CD4-positive, alpha-beta memory T cell (primary cell): ENCODE data around the gene BMI1. TPM values are rescaled to one million over a fixed set of nuclear protein-coding genes. Genes with fewer than 3 reads are reported as not detected.

Experiments
- CTCF ChIA-PET: fragments of 350-600 bp; sonication (Branson Sonifier 250); formaldehyde crosslinking; loops from one replicate; lab custom pipeline; 2021; ENCODE audit warnings: inconsistent platforms; ENCODE audit not compliant: partially characterized antibody; lab: Charles Lee
- POLR2A ChIA-PET: fragments of 350-600 bp; sonication (Branson Sonifier 250); formaldehyde crosslinking; loops from one replicate; lab custom pipeline; 2021; ENCODE audit not compliant: partially characterized antibody; lab: Charles Lee
- DNase-seq, 5 donors: peaks; one replicate each; pipeline versions ENCODE4 v3.0.0 to v3.0.0-alpha.2; 2020 to 2022; ENCODE audit warnings: mixed read lengths in 1 of 5
- H3K27ac ChIP-seq: one replicate; pipeline ENCODE4 v1.7.0; 2013; ENCODE audit warnings: low read depth, low read length
- H3K27me3 ChIP-seq: 2 replicates; pipeline ENCODE4 v1.7.0; 2013; ENCODE audit warnings: mild to moderate bottlenecking, low read length, moderate library complexity; ENCODE audit not compliant: insufficient read depth
- H3K36me3 ChIP-seq: 2 replicates; pipeline ENCODE4 v1.7.0; 2013; ENCODE audit warnings: mild to moderate bottlenecking, low read length, moderate library complexity; ENCODE audit not compliant: insufficient read depth
- H3K4me1 ChIP-seq: 2 replicates; pipeline ENCODE4 v1.7.0; 2013; ENCODE audit warnings: mild to moderate bottlenecking, low read length, moderate library complexity; ENCODE audit not compliant: insufficient read depth
- H3K4me3 ChIP-seq, 2 donors: one replicate each; pipeline ENCODE4 v1.7.0; 2013; ENCODE audit warnings: low read length in 2 of 2, mild to moderate bottlenecking in 1 of 2
- H3K9me3 ChIP-seq, 2 donors: one replicate each; pipeline ENCODE4 v1.7.0; 2013; ENCODE audit warnings: low read length in 2 of 2, control low read depth in 1 of 2; ENCODE audit not compliant: control insufficient read depth in 1 of 2
- H3K27ac Mint-ChIP-seq, 7 donors: one replicate each; pipeline ENCODE4 v1.8.0; 2020 to 2021; ENCODE audit warnings: mixed read lengths in 7 of 7, mild to moderate bottlenecking in 6 of 7, inconsistent platforms in 3 of 7, moderate library complexity in 3 of 7
- H3K27me3 Mint-ChIP-seq, 2 donors: one replicate each; pipeline ENCODE4 v1.8.0; 2020 to 2021; ENCODE audit warnings: mixed read lengths in 2 of 2
- H3K36me3 Mint-ChIP-seq, 2 donors: one replicate each; pipeline ENCODE4 v1.8.0; 2020 to 2021; ENCODE audit warnings: mixed read lengths in 2 of 2, inconsistent platforms in 1 of 2, mild to moderate bottlenecking in 1 of 2
- H3K4me1 Mint-ChIP-seq, 4 donors: one replicate each; pipeline ENCODE4 v1.8.0; 2020 to 2021; ENCODE audit warnings: mixed read lengths in 4 of 4, mild to moderate bottlenecking in 1 of 4
- H3K4me3 Mint-ChIP-seq, 8 donors: one replicate each; pipeline ENCODE4 v1.8.0; 2020 to 2021; ENCODE audit warnings: mixed read lengths in 8 of 8, mild to moderate bottlenecking in 7 of 8, moderate library complexity in 6 of 8, inconsistent platforms in 3 of 8
- H3K9me3 Mint-ChIP-seq, 8 donors: one replicate each; pipeline ENCODE4 v1.8.0; 2020 to 2021; ENCODE audit warnings: mixed read lengths in 8 of 8, mild to moderate bottlenecking in 5 of 8, inconsistent platforms in 3 of 8, moderate library complexity in 1 of 8
- intact Hi-C: fragments of 100-400 bp; cut with micrococcal nuclease; formaldehyde crosslinking; loops from one replicate; pipeline ENCODE4 v1.15.1; 2023
- polyA plus RNA-seq, 2 donors: library from polyadenylated mRNA; unstranded; fragments of 300-500 nt; fragmentation: Illumina TruSeq; gene quantifications; one replicate each; pipeline ENCODE4 v1.2.3, GENCODE V29; 2021
- total RNA-seq, 2 experiments: library from RNA; stranded (reverse); gene quantifications; one replicate each; pipeline ENCODE4 v1.2.3, GENCODE V29; 2021

Gene BMI1
- total RNA-seq (100 to 1,000 TPM in 1 of 2 experiments, 10 to 100 TPM in 1; 99.0 to 108 TPM), polyA plus RNA-seq (10 to 100 TPM; 40.5 to 54.5 TPM)

DNA sequence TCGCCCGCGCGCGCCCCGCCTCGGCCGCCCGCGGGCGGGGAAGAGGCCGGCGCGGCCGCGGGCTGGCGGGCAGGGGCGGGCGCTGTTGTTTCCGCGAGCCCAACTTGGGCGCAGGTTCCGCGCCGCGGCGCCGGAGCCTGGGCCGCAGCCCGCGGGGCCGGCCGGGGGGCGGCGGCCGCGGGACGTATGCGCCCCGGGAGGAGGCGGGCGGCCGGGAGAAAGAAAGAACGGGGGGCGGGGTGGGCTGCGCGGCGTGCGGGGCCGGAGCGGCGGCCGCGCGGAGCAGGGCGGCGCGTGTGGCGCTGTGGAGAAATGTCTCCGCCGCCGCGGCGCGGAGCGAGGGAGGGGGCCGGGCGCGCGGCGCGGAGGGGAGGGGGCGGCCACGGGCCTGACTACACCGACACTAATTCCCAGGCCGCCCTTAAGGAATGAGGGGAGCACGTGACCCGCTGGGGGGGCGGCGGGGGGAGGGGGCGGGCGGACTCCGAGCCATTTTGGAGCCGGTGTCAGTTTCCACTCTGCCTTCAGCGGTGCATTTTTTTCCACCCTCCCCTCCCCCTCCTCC, at the start of gene BMI1:
Gene BMI1, plus strand, starts transcription at position 509 of the 565 bp plus-strand sequence. CDS start 5,351 bp downstream, outside the sequence.
- ChIA-PET CTCF (interaction anchor here (1.0 kb wide), 1 partner anchor 56 kb away, joined by 3 read pairs; no protein-coding TSS in a partner anchor), POLR2A (interaction anchor here (1.0 to 4.8 kb wide), 7 partner anchors 12 to 825 kb away, joined by 3 to 53 read pairs (median 6); no protein-coding TSS in a partner anchor)
- Mint-ChIP-seq H3K27ac (peak within 1 kb of the TSS; percentile 90 to 97 (median 95)), H3K4me3 (peak within 1 kb of the TSS; percentile 89 to 95 (median 92)), H3K9me3 (no peaks in the 10 kb centered on the region), H3K4me1 (peaks cover 39 to 73% (median 53%) of the 10 kb centered on the region in 4 donors), H3K27me3 (peaks cover 10 to 17% of the 10 kb centered on the region in 2 donors), H3K36me3 (peaks cover 0 to 20% of the 10 kb centered on the region in 2 donors)
- Histone ChIP-seq H3K9me3 (no peaks in the 10 kb centered on the region), H3K27me3 (no peaks in the 10 kb centered on the region), H3K4me1 (peaks cover 62% of the 10 kb centered on the region), H3K36me3 (no peaks in the 10 kb centered on the region), H3K27ac (peak within 1 kb of the TSS; percentile 62), H3K4me3 (peak within 1 kb of the TSS; percentile 15 to 54)
- peak; percentile 67 to 77 (median 72) for DNase-seq
- intact Hi-C loops = loop anchor here (1.0 to 5.0 kb wide), 6 partner anchors 20 to 1117 kb away; partner anchors contain the start of gene OTUD1

DNA sequence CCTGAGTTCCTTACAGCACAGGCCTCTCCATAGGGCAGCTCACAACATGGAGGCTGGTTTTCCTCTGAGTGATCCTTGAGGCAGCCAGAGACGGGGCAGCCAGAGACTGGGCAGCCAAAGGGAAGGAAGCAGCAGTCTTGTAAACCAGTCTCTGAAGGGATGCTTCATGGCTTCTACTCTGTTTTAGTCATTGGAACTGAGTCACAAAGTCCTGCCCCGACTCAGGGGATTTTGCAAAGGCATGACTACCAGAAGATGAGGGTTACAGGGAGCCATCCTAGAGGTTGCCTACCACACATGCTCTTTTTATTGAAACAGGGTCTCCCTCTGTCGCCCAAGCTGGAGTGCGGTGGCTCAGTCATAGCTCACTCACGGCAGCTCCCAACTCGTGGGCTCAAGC, 49.1 kb upstream of the BMI1 start:
- H3K4me3 ChIP-seq = no peak overlapping the region
- Mint-ChIP-seq H3K4me1 (no peaks in the 10 kb centered on the region), H3K4me3 (no peak overlapping the region), H3K36me3 (no peaks in the 10 kb centered on the region), H3K27me3 (peaks cover 3 to 9% of the 10 kb centered on the region in 2 donors), H3K27ac (no peak overlapping the region), H3K9me3 (no peaks in the 10 kb centered on the region)
- no peaks in the 10 kb centered on the region for H3K36me3 ChIP-seq
- DNase-seq = no peak
- no peaks in the 10 kb centered on the region for H3K4me1 ChIP-seq
- intact Hi-C loops = no loop called here
- ChIA-PET CTCF (interaction anchor here (1.0 kb wide), 1 partner anchor 262 kb away, joined by 3 read pairs; no protein-coding TSS in a partner anchor), POLR2A (no interaction called here)
- H3K27me3 ChIP-seq = no peaks in the 10 kb centered on the region
- no peaks in the 10 kb centered on the region for H3K9me3 ChIP-seq
- H3K27ac ChIP-seq = no peak overlapping the region

DNA sequence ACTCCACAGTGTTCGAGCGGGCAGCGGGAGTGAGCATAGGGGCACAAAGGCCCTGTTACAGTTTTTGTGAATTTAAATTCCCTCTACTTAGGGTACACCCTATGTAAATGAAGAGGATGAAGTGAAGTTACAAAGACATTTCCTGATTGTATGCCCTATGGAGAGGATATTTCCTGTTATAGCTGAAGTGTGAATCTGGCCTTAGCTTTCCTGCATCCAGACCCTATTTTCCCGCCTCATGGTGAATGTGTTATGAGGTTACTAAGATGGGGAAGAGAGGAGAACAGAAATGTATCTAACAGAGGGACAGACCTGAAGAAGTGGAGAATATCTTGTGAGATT, 42.5 kb upstream of the BMI1 start:
- no peaks in the 10 kb centered on the region for H3K9me3 Mint-ChIP-seq
- ChIA-PET CTCF (interaction anchor here (1.0 kb wide), 1 partner anchor 8 kb away, joined by 3 read pairs; no protein-coding TSS in a partner anchor), POLR2A (no interaction called here)
- no peak for DNase-seq
- H3K4me1 Mint-ChIP-seq = no peaks in the 10 kb centered on the region
- Histone ChIP-seq H3K4me1 (no peaks in the 10 kb centered on the region), H3K36me3 (no peaks in the 10 kb centered on the region), H3K9me3 (no peaks in the 10 kb centered on the region), H3K4me3 (no peak overlapping the region), H3K27ac (no peak overlapping the region), H3K27me3 (no peaks in the 10 kb centered on the region)
- H3K27me3 Mint-ChIP-seq = peaks cover 5 to 10% of the 10 kb centered on the region in 2 donors
- H3K27ac Mint-ChIP-seq = peak overlapping the region in 1 of 7 donors; percentile 32
- H3K36me3 Mint-ChIP-seq = no peaks in the 10 kb centered on the region
- intact Hi-C loops = no loop called here
- H3K4me3 Mint-ChIP-seq = peak overlapping the region in 1 of 8 donors; percentile 75

DNA sequence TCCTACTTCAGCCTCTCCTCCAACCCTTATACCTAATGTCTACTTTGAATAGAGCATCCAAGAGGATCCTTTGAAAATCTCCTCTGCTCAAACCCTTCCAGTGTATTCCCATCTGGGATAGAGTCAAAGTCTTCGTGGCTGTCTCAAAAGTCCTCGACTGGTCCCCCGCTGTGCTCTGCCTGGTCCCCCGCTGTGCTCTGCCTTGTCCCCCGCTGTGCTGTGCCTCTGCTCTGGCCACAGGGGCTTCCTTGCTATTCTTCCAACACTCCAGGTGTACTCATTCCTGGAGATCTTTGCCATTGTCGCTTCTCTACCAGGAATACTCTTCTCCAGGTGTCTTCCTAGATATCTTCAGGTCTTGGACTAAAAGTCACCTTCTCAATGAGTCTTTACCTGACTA, 40.8 kb upstream of the BMI1 start:
- H3K9me3 Mint-ChIP-seq = no peaks in the 10 kb centered on the region
- no peak overlapping the region for H3K4me3 ChIP-seq
- ChIA-PET POLR2A (no interaction called here), CTCF (no interaction called here)
- H3K36me3 Mint-ChIP-seq = no peaks in the 10 kb centered on the region
- H3K4me3 Mint-ChIP-seq = no peak overlapping the region
- H3K27ac ChIP-seq = no peak overlapping the region
- H3K27ac Mint-ChIP-seq = no peak overlapping the region
- DNase-seq = no peak
- H3K27me3 ChIP-seq = no peaks in the 10 kb centered on the region
- no peaks in the 10 kb centered on the region for H3K9me3 ChIP-seq
- H3K4me1 Mint-ChIP-seq = no peaks in the 10 kb centered on the region
- peaks cover 6 to 10% of the 10 kb centered on the region in 2 donors for H3K27me3 Mint-ChIP-seq
- intact Hi-C loops = no loop called here
- no peaks in the 10 kb centered on the region for H3K36me3 ChIP-seq
- no peaks in the 10 kb centered on the region for H3K4me1 ChIP-seq

DNA sequence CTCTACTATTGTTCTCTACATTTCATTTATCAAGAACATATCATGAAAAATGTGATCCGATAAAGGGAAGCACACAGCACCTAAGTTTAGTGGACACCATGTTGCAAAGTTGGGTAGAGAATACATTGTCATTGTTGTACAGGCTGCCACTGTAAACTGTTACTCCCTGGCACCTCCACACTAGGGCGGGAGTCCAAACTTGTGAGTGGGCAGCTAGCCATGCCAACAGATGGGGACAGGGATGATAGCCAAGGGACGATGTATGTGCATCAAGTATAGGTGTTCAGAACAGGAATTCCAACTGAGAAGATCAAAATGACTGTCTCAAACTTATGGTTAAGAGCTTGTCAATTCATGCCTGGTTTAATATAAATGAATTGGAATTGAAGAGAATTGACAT, 35.8 kb upstream of the BMI1 start:
- CTCF ChIA-PET = no interaction called here
- Mint-ChIP-seq H3K9me3 (no peaks in the 10 kb centered on the region), H3K27me3 (peaks cover 3 to 6% of the 10 kb centered on the region in 2 donors), H3K4me1 (no peaks in the 10 kb centered on the region), H3K27ac (no peak overlapping the region), H3K4me3 (no peak overlapping the region), H3K36me3 (no peaks in the 10 kb centered on the region)
- POLR2A ChIA-PET = interaction anchor here (0.6 kb wide), 1 partner anchor 55 kb away, joined by 3 read pairs; no protein-coding TSS in a partner anchor
- Histone ChIP-seq H3K36me3 (no peaks in the 10 kb centered on the region), H3K9me3 (no peaks in the 10 kb centered on the region), H3K27me3 (no peaks in the 10 kb centered on the region), H3K27ac (no peak overlapping the region), H3K4me1 (no peaks in the 10 kb centered on the region), H3K4me3 (no peak overlapping the region)
- intact Hi-C loops = no loop called here
- no peak for DNase-seq

DNA sequence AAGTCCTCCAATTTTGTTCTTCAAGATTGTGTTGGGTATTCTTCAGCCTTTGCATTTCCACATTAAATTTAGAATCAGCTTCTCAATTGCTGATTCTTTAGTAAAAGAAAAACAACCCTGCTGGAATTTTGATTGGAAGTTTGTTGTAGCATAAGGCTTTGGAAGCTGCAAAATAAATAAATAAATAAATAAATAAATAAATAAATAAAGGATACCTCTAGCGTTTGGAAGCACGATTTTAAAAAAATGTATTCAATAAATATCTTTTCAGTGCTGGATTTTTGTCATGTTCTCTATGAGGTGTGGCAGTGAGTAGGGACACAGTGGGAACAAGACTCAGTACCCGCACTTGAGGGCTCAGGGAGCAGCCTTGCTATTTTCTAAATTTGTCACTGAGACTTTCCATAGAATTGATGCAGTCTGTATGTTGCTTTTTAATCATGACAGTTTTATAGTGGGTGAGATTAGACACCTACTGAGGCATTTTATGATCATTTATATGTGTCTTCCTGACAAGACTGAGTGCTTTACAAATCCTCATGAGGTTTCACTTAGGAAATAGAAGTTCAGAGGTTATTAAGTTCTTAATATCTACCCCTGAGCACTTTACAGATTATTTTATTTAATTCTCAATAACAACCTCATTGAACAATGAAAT, 27.0 kb upstream of the BMI1 start:
- ChIA-PET POLR2A (no interaction called here), CTCF (interaction anchor here (0.6 kb wide), 1 partner anchor 129 kb away, joined by 3 read pairs; no protein-coding TSS in a partner anchor)
- peaks cover 13 to 18% of the 10 kb centered on the region in 2 donors for H3K27me3 Mint-ChIP-seq
- H3K27me3 ChIP-seq = no peaks in the 10 kb centered on the region
- no peaks in the 10 kb centered on the region for H3K4me1 ChIP-seq
- H3K9me3 Mint-ChIP-seq = peaks cover 0 to 2% (median 0%) of the 10 kb centered on the region in 8 donors
- intact Hi-C loops = no loop called here
- H3K36me3 Mint-ChIP-seq = no peaks in the 10 kb centered on the region
- no peak overlapping the region for H3K27ac ChIP-seq
- H3K36me3 ChIP-seq = no peaks in the 10 kb centered on the region
- no peak for DNase-seq
- H3K9me3 ChIP-seq = no peaks in the 10 kb centered on the region
- H3K4me1 Mint-ChIP-seq = no peaks in the 10 kb centered on the region
- H3K27ac Mint-ChIP-seq = no peak overlapping the region
- H3K4me3 ChIP-seq = no peak overlapping the region
- no peak overlapping the region for H3K4me3 Mint-ChIP-seq

DNA sequence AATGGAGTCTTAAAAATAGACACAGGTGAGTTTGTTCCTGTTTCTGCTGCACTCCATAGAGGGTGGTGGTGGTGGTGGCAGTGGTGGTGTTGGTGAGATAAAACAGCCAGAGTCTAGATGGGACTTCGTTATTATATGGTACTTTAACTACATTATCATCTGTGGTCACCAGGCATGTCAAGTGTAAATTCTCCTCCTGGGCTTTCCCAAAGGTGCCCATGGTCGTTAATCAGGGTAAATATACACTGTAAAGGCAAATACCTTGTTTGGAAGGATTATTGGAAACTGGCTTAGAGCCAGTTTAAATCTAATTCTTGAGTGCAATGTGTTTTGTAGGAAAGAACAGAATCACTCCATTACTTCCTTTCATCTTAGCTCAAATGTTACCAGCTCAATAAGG, 26.2 kb upstream of the BMI1 start:
- CTCF ChIA-PET = no interaction called here
- no peak overlapping the region for H3K27ac Mint-ChIP-seq
- no peak overlapping the region for H3K27ac ChIP-seq
- H3K9me3 Mint-ChIP-seq = peaks cover 0 to 2% (median 0%) of the 10 kb centered on the region in 8 donors
- no peaks in the 10 kb centered on the region for H3K4me1 ChIP-seq
- peaks cover 13 to 15% of the 10 kb centered on the region in 2 donors for H3K27me3 Mint-ChIP-seq
- H3K36me3 ChIP-seq = no peaks in the 10 kb centered on the region
- no peaks in the 10 kb centered on the region for H3K36me3 Mint-ChIP-seq
- no peaks in the 10 kb centered on the region for H3K27me3 ChIP-seq
- POLR2A ChIA-PET = no interaction called here
- DNase-seq = no peak
- intact Hi-C loops = no loop called here
- H3K4me1 Mint-ChIP-seq = no peaks in the 10 kb centered on the region
- no peak overlapping the region for H3K4me3 Mint-ChIP-seq
- no peaks in the 10 kb centered on the region for H3K9me3 ChIP-seq
- no peak overlapping the region for H3K4me3 ChIP-seq
